ENCODE data around the gene RNF126.
"Not testable (repeated sequence)": the region's sequence is repeated elsewhere in the genome, so short reads cannot be mapped to it uniquely, and the experiment has no call there.

RNF126 gene

DNA sequence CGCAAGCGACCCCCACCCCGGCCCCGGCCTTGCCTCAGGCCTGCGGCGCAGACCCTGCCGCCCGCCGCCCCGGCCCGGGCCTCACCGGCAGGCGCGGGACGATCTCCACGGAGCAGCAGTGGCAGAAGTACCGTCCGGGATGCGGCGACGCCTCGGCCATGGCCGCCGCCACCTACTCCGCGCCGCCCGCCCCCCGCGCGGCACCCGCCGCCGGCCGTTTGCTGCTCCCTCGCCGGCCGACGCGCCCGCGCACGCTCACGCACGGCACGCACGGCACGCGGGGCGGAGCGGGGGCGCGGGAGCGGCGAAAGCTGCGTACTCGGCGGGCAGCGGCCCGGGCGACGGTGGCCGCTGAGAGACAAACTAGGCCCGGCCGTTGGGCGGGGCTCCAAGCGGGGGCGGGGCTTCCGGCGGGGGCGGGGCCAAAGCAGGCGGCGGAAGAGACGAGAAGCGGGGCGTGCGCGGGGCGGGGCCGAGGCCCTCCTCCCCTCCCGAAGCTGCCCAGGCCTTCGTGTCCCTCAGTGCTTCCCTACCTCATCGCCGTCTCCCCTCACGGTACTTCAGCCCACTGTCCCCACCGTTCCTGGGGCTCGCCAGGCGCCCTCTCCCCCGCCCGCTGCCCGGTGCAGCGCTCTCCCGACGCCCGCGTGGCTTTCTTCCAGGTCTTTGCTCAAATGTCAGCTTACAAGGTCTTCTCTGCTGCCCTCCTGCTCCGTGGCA, at the start of gene RNF126:
Gene RNF126 (minus strand): TSS at position 253 of the 720 bp plus-strand sequence. CDS start 93 bp downstream, at position 160.
- DNase-seq, result peak; percentile 89

DNA sequence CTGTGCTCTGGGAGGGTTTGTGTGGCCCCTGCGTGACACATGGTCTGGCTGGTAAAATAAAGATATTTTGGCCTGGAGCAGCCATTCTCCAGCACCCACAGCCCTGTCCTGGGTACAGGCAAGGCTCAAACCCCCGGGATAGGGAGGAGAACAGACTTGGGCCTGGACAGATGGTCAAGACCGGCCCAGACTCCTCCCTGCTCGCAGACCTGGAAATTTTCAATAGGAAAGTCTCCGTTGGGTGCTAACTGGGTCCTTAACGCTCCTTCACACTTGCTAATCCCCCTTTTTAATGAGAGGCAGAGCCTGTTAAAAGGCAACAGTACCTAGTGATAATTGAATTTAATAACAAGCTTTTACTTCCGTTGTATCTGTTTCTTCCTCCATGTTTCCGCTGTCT, 48.2 kb upstream of the RNF126 start:
- DNase-seq, result no peak

DNA sequence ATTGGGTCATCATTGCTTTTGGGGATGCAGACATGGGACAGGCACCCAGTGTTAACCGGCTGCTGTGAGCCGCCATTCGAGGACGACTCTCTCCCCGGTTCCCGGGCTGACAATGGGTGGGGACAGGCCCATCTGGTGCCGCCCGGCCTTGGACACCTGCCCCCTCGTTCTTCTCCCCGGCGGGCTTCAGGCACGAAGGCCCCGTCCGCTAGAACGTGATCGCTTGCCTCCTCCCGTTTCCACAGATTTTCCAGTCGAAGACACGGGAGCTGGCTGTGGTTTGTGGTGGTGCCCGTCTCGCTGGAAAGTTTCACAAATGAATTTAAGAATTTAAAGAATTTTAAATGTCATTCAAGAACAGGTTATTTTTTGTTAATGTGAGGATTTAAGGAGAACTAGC, 47.8 kb upstream of the RNF126 start:
- DNase-seq, result no peak

DNA sequence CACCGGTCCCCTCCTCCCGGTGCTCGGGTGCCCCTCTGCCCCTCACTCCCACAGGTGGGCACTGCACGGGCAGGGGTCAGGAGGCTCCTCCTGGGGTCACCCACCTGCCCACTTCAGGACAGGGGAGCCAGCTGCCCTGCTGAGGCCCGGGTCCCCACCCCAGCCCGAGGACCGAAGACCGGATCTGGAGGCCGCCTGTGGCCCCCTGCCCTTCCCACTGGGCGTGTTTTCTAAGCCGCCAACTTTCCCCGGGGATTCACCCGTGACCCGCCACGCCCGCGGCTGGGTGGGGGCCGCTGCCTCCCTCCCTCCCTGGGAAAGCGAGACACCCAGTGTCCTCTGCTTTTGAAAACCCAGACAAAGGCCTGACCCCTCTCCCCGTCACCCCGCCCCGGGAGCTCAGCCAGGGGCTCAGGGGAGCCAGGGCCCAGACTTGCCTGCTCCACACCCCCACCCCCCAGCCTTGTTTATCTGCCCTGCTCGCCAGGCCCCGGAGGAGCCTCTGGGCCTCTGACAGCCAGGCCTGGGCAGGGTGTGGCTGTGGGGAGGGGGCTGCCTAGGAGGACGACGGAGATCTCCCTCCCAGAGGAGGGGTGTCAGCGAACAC, 47.1 kb upstream of the RNF126 start:
- DNase-seq, result no peak

DNA sequence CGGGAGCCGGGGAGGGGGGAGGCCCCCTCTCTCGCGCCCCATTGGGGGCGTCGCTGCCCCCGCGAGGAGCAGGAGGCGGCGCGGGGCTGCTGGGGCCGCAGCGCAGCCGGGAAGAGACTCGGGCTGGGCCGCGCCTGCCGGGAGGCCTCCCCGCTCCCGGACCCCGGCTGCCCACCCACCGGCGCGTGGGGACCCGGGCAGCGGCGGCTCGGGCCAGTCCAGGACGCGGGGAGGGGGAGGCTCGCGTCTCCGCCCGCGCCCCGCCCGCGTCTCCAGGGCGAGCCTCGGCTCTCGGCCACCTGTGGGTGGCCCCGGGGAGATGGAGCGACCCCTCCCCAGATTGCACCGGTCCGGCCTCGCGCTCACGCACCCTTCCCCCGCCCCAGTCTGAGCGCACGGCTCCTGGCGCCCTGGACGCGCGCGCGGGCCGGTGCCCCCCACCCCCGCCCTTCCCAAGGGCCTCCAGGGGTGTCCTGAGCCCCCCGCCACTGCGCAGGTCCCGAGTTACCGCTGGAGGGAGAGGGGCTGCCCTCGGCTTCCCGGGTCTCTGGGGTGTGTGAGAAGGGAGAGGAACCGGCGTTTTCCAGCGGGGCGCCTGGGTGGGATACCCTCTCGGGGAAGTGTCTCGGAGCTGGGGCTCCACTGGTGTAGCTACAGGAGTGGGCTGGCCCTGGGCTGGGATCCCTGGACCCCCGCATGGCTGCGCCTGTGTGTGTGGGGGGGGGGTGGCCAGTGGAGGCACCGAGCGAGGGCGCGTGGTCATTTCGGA, 46.4 kb upstream of the RNF126 start:
- no peak for DNase-seq

DNA sequence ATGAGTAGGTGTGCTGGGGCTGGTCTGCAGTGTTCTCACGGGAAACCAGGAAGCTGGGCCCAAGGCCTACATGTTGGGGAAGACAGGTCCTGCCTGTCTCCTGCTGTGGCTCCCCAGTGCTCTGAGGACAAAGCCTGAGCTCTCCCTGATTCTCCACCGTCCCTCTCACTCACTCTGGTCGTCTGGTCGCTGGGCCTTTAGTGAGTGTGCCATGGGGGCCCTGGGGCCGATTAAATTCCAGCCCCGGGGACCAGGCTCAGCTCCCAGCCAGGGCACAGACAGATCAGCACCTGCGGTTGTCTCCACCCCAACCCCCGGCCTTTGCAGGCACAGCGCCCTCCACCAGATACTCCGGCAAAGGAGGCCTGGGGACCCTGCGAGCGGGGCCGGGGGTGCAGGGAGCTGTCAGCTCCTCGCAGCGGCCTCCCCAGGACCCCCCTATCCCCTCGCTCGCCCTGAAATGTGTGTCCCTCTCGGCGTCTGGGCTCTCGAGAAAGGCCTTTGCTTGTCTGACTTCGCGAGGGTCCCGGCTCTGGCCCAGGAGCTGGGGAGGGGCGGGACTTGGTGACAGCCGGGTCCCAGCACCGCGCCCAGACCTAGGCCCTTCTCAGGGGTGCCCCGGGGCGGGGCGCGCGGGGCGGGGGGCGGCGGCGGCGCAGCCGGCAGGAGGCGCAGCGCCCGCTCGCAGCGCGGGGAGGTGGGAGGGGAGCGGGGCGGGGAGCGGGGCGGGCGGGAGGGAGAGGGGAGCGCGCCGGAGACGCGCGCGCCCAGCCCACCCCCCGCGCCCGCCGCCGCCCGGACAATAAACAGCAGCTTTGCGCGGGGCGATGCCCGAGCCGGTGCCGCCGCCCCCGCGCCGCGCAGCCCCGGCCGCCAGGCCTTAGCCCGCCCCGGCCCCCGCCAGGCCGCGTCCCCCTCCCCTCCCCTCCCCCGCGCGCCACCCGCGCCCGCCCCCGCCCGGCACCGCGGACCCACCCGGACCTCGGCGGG, 45.4 kb upstream of the RNF126 start, which contains the start of gene PALM:
Gene PALM (plus strand): TSS at position 782 of the 990 bp plus-strand sequence. CDS start 212 bp downstream, outside the sequence.
- peak; percentile 2 for DNase-seq

DNA sequence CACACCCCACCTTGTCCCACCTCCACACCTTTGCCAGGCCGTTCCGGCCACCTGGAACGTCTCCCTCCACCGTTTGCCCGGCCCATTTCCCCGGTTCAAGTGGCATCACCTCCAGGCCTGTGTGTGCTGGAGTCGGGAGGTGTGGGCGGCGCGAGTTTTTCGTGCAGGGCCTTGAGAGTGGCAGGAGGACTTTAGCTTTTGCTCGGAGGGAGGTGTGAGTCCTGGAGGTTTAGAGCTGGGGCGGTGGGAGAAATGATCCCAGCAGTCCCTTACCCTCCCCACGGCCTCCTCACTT, 41.4 kb upstream of the RNF126 start:
- DNase-seq, result no peak

DNA sequence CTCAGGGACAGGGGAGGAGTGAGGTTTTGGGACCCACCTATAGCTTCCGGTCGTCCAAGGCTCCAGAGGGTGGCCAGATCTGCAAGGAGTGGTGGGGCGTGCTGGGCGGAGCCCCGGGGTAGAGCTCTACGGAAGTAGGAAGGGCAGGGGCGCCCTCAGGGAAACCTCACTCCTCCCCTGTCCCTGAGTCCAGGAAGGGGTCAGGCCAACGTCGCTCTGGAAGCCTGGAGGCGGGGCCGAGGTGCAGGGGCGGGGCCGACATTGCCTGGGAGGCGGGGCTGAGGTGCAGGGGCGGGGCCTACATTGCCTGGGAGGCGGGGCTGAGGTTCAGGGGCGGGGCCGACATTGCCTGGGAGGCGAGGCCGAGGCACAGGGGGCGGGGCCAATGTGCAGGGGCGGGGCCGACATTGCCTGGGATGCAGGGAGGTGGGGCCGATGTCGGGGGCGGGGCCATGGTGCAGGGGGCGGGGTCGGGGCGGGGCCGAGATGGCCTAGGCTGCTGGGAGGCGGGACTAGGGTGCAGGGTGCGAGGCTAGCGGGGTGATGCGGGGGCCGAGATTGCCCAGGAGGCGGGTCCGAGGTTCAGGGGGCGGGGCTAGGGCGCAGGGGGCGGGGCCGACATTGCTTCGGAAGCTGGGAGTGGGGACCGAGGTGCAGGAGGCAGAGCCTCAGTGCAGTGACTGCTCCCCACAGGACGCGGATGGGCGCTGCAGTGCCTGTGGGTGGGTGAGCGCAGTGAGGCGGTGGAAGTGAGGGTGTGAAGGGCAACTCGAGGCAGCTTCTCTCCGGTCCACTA, 40.8 kb upstream of the RNF126 start:
- DNase-seq, result peak; percentile 90

DNA sequence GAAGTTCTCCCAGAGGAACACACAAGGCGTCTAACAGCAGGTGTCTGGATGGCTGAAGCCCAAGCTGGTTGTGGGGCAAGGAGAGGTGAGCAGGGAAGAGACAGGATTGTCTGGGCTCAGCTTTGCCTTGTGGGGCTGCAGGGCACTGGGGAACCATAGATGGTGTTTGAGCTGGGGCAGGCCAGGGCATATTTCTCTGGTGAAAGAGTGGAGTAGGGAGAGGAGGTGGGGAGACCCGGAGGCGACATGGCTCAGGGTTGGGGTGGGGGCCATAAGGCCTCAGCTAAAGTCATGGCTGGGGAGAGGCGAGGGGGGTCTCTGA, 40.3 kb upstream of the RNF126 start:
- no peak for DNase-seq

DNA sequence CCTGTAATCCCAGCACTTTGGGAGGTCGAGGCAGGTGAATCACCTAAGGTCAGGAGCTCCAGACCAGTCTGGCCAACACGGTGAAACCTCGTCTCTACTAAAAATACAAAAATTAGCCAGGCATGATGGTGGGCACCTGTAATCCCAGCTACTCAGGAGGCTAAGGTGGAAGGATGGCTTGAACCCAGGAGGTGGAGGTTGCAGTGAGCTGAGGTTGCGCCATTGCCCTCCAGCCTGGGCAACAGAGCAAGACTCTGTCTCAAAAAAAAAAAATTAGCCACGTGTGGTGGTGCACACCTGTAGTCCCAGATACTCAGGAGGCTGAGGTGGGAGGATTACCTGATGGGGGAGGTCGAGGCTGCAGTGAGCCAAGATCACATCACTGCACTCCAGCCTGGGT, 39.8 kb upstream of the RNF126 start:
- not testable (repeated sequence) for DNase-seq

DNA sequence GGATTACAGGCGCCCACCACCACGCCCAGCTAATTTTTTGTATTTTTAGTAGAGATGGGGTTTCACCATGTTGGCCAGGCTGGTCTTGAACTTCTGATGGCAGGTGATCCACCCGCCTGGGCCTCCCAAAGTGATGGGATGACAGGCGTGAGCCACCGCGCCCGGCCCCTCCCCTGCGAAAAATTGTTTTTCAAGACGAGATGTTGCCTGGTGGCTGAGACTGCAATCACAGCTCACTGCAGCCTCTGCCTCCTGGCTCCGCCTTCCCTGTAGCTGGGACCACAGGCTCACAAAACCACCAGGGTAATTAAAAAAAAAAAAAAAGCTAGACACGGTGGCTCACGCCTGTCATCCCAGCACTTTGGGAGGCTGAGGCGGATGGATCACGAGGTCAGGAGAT, 36.9 kb upstream of the RNF126 start:
- DNase-seq, result not testable (repeated sequence)

DNA sequence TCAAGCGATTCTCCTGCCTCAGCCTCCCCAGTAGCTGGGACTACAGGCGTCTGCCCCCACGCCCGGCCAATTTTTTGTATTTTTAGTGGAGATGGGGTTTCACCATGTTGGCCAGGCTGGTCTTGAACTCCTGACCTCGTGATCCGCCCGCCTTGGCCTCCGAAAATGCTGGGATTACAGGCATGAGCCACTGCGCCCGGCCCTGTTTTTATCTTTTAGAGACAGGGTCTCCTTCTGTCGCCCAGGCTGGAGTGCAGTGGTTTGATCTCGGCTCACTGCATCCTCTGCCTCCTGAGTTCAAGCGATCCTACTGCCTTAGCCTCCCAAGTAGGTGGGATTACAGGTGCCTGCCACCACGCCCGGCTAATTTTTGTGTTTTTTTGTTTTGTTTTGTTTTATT, 35.5 kb upstream of the RNF126 start:
- not testable (repeated sequence) for DNase-seq

DNA sequence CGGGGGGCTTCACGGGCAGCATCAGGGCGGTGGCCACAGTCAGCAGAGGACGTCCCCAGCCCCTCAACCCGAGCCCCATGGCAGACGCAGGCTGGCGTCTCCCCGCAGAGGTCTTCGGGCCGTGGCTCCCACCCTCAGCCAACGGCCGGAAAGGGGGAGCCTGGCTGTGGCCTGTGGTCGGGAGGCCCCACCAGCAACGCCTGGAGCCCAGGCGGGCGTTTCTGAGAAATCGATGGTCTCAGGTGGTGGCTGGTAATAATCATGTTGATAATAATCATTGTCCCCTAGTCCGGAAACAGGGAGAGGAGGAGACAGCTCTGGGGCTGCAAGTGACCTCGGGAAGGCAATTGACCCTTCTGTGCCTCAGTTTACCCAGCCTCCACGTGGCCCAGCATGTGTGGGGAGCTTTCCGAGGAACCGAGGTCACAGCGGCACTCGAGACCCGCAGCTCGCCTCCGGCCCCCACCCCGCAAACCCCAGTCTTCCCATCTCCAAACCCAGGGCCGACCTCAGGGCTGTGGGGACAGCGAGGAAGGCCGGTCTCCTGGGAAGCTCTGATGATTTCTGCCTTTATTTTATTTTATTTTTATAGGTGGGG, 32.4 kb upstream of the RNF126 start, which contains the start of gene PRSS57:
Gene PRSS57 (minus strand): TSS at position 101 of the 598 bp plus-strand sequence. CDS start 22 bp downstream, at position 79.
- peak; percentile 23 for DNase-seq

DNA sequence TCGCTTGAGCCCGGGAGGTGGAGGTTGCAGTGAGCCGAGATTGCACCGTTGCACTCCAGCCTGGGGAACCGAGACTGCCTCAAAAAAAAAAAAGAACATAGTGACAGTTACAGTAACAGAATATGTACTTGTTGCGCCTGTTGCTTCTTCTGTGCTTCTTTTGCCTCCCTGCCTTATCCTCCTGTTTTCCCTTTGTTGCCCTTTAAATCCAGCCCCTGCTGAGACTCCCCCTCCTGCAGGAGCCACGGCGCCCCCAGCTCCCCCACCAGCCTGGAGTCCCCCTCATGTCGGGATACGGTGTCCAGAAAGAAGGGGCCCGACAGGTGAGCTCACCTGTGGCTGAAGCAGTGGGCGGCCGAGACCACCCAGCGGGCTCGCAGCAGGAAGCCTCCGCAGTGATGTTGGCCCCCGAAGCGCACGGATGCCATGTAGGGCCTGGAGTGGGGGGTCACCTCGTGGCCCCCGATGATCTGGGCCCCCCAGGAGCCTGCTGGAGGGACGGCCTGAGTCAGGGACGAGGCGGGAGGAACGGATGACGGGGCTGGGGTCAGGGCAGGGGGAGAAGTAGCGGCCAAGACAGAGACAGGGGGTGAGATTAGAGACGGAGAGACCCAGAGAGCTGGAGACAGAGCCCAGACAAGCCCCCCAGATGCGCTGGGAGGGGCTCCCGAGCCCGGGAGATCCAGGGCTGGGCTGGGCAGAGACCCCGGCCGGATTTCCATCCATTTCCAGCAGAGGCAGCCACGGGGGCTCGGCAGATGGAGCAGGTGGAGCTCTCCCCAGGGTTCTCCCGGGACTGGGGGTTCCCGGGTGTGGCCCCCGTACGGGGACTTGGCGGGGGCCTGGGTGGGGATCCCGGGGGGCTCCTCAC, 31.7 kb upstream of the RNF126 start:
- DNase-seq, result no peak

DNA sequence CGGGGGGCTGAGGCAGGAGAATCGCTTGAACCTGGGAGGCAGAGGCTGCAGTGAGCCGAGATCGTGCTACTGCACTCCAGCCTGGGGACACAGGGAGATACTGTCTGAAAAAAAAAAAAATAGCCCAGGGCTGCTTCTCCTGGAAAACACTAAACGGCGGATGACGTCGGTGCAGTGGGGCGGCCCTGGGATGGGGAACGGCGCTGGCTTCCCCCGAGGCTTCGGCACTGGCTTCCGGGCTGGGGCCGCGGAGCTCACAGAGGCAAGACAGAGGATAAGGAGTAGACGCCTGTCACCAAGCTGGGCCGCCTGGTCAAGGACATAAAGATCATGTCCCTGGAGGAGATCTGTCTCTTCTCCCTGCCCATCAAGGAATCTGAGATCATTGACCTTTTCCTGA, 27.2 kb upstream of the RNF126 start:
- no peak for DNase-seq

DNA sequence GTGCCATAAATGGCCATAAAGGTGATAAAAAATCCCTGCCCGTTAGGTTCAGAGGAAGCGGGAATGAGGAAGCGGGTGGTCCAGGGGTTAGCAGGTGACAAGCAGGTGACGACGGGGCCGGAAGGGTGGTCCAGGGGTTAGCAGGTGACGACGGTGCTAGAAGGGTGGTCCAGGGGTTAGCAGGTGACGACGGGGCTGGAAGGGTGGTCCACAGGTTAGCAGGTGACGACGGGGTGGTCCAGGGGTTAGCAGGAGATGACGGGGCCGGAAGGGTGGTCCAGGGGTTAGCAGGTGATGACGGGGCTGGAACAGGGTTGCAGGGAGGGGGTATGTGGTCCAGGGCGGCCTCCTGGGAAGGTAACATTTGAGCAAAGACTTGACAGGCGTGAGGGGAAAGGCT, 26.0 kb upstream of the RNF126 start:
- DNase-seq, result no peak

DNA sequence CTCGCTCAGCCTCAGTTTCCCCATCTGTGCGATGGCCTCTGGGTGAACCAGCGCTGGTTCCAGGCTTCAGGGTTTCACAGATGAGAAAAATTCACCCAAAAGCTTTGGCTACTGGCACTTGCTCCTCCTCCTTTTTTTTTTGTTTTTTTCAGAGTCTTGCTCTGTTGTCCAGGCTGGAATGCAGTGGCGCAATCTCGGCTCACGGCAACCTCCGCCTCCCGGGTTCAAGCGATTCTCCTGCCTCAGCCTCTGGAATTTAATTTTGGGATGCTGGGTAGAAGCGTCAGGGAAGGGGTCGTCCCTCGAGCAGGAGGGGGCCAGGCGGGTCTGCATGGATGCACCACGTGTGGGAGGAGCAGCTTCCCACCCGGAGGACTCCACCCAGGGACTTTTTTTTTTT, 25.2 kb upstream of the RNF126 start:
- no peak for DNase-seq

DNA sequence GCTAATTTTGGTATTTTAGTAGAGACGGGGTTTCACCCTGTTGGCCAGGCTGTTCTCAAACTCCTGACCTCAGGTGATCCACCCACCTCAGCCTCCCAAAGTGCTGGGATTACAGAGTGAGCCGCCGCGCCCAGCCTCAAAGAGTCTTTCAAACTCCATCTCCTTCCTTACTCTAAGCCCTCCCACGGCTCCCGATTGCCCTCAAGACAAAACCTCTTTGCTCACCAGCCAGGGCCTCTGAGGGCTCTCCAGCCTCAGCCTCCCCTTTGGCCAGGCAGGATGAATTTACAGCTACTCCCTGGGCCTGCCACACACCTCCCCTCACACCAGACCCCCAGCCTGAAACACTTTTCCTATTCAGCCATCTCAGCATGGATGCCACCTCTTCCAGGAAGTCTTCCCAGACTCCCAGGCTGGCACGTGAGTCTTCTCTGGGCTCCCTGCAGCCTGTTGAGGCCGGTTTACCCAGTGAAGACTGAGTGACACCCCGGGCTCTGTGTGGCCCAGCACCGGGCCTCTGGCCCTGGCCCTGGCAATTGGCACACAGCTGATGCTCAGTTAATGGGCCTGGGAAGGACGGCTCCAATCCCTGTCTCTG, 24.7 kb upstream of the RNF126 start:
- no peak for DNase-seq

DNA sequence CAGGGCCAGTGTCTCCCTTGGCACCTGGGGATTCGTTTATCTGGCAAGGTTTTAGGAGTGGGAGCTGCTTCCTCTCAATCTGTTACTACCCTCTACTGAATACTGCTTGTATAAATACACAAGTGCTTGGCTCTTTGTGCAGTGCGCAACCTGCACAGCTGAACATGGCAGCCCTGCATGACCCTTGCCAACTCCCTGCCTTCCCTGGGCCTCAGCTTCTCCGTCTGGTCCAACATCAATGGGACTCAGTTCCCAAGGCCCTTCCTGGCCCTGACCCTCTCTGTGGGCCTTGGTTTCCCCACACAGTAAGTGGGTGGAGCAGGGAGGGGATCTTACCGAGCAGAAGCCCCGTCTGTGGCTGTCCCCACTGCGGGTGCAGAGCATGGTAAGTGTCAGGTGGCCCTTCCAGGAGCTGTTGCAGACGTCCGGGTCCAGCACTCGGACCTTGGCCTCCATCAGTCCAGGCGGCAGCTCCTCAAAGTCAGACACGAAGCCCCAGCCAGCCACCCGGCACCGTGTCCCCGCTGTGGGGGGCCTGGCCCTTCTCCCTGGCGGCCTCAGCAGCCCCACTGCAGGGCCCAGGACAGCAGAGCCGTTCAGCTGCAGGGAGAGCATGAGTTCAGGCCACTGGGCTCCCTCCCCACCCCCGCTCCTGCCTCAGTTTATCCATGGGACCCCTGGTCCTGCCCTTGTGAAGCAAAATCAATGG, 23.7 kb upstream of the RNF126 start:
- DNase-seq, result no peak
